Limb (tissue), 2 donors: ENCODE results near the gene PDE6D.
A peak's percentile ranks its signal among the peaks of the same experiment; 100 is the strongest.

Experiments used
- DNase-seq, 2 donors: peaks; one replicate each; pipeline ENCODE4 v3.0.0-alpha.2; 2016; ENCODE audit errors: extremely low spot score in 2 of 2

Gene PDE6D

DNA sequence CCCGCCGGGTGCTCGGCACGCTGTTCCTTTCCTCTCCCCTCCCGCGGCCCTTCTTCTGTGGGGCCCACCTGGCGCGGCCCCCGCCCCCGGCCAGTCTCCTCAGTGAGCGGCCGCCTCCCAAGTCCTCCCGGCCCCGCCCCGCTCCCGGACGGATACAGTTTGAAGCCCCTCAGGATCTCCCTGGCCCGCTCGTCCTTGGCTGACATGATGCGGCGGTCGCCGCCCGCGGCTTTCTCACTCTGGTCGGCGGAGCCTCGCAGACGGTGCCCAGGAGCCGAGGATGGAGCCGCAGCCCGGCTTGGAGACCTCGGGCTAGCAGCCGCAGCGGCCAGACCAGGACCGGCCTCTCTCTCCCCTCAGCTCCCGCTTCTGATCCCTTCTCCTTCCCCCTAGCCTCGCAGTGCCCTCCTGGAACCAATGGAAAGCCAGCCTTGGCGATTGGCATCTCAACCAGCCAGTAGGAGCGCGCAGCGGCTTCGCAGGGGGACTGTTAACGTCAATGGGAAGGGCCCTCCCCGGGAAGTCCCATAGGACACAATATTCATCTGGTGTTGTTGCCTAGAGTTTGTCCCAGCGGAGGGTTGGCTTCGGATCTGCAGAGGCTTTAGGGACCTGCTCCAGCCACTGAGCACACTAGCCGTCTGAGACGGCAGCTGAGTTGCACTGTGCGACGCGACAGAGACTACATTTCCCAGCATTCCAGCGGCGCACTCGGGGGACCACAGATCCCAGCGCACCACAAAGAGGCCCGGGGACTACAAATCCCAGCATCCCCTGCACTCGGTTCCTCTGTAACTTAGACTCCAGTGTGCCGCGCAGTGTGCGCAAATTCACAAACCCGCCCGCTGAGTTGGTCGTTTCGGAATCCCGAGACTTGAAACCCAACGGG is at the start of gene PDE6D:
PDE6D (minus strand) TSS at position 374 of the 889 bp plus-strand sequence; CDS start at position 206, 168 bp downstream.
- DNase-seq: peak; percentile 97 to 99

GRCh38 chr2:231821908-231822307 is 40.8 kb upstream of the PDE6D start:
- no peak for DNase-seq

- no peak for DNase-seq
Observed at GRCh38 chr2:231820786-231821303, 39.8 kb upstream of the PDE6D start.

DNA sequence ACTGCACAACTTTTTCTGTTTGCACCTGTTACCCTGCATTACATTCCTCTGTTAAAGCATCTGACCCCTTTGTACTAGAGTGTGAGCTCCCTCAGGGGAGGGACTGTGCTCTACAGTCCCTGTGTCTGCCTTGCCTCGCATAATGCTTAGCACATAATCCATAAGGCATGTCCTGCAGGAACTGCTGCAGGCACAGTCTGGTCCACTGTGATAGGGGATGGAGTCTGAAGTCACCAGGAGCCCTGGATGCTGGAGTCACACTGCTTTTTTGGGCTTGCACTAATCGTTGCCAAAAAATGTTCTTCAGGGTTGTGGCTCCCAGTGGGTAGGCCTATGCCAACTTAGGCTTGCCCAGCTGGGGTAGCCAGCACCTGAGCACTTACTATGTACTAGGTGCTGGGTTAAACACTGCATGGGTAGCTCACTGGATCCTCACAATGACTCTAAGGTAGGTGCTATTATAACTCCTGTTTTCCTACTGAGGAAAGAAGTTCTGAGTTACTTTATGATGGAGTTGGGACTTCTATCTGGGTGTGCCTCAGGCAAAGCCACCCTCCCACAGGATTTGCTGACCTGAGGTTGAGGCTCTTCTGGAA is 38.5 kb upstream of the PDE6D start:
- DNase-seq: no peak

DNA sequence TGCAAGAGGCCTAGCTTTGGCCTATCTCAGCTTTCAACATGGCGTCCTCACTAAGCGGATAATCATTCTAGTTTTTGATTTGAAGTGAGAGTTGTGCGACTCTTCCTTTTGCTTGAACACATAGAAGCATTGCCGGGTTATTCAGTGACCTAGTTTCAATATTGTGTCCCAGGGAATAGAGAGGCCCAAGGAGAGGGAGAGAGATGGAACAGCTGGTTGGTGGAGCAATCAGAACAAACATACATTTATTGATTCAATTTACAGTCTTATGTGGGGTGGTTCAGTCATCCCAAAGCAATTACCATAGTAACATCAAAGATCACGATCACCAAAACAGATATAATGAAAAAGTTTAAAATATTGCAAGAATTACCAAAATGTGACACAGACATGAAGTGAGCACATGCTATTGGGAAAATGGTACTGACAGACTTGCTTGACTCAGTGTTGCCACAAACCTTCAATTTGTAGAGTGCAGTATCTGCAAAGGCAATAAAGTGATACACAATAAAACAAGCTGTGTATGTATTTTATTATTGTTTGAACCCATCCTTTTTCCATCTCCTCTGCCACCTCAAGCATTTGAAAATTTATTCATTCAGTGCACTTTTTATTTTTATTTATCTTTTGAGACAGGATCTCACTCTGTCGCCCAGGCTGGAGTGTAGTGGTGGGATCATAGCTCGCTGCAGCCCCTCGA is 35.4 kb upstream of the PDE6D start:
- no peak for DNase-seq

- no peak for DNase-seq
Observed at GRCh38 chr2:231810905-231811304, 29.8 kb upstream of the PDE6D start.

DNA sequence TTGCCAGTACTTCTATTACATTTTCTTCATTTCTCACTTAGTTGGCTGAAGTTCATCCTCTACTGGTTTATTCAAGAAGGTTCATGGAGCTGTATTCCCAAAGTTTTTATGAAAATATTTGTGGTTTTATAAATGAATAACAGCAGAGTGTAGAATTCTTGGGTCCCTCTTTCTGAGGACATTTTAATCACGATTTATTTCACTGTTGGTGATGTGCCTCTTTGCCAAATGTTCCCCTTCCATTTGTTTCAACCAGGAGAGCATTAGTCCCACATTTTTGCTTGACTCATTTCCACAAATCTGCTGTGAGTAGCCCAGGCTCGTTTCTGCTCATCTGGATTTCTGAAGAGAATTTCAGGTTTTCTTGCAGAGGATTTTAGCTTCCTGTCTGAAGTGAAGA is 25.9 kb upstream of the PDE6D start:
- DNase-seq: no peak

DNA sequence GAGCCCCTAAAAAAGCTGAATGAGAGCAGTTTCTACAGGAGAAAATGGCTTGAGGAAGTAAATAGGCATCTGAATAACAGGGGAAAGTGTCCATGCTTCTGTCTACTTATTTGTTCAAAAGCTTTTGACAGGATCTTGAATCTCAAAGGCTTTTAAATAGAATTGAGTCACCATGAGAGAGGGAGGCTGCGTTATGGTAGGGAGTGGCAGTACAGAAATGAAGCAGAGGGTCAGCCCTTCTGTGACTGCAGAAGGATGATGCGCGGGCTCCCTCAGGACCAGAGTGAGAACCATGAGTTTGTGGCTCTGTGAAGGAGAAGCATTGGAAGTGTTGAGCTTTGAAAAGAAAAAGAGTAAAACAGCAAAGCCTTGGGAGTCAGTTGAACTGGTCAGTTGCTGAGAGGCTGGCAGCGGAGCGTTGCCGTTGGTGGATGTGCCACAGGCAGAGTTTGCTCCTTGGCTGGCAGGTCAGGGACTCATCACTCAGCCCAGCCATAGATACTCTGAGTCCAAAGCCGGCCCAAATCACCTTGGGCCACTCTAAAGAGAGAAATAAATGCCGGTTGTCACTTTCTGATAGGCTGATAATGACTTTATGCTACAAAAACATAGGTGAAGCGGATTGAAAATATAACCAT is 22.5 kb upstream of the PDE6D start:
- no peak for DNase-seq

GRCh38 chr2:231800493-231801091 is 19.5 kb upstream of the PDE6D start:
- DNase-seq: peak in 1 of 2 donors; percentile 56

GRCh38 chr2:231795525-231796327 is 14.6 kb upstream of the PDE6D start:
- no peak for DNase-seq

GRCh38 chr2:231794383-231794782 is 13.3 kb upstream of the PDE6D start:
- DNase-seq: no peak

GRCh38 chr2:231791107-231791506 is 10.0 kb upstream of the PDE6D start:
- no peak for DNase-seq

DNA sequence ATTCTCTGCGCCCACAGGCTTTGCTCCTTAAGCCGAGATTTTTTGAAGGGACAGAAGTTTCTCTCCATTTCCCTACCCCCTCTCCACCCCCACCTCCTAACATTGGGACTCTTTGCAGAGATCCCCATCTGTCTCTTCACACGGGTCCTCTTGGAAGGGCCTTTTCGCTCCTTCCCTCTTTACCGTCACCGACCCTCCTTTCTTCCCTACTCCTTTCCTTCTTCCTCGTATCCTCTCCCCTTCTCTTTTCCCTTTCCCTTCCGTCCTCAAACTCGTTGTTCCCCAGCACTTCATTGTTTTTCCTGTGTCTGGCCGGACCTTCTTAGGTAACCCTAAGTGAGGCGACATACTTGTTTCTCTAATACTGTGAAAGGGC is 5.8 kb upstream of the PDE6D start:
- no peak for DNase-seq

- peak; percentile 85 to 93 for DNase-seq
Observed at GRCh38 chr2:231786177-231786916, 5.3 kb upstream of the PDE6D start, which contains the start of gene COPS7B. TSS of gene COPS7B (plus strand) at chr2:231786445. CDS start at chr2:231788571, 2,126 bp downstream.

DNA sequence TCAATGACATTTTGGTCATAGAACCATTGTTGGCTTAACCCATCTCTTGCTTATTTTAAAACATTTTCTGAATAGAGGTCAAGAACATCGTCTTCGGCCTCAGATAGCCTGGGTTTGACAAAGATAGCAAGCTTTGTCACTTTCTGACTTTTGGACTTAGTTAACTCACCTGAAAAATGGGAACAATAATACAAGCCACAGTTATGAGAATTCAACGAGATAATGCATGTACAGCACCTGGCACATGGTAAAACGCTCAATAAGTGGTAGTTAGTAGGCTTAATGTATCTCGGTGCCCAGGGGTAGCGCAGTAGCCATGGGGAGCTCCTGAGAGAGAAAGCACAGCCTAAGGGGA is 4.7 kb upstream of the PDE6D start:
- no peak for DNase-seq

DNA sequence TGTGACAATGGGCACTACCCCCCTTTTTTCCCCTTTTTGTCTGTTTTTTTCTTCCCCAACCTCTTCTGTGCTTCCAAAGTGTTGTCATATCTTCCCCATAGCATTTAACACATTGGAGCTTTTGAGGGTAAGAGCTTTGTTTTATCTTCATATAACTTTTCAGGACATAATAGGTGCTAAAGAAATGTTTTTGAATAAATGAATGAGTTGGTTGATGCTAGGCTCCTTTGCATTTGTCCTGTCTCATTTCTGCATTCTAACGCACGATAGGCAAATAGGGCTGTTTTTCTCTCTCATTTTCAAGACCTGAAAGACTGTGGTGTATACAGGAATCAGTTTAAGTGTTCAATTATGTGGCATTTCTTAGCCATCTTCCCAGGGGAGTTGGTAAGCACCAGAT is 4.3 kb upstream of the PDE6D start:
- DNase-seq: no peak

GRCh38 chr2:231781798-231782726 is 980 bp upstream of the PDE6D start:
- no peak for DNase-seq

- DNase-seq: peak in 1 of 2 donors; percentile 42
Observed at GRCh38 chr2:231780123-231780908, 766 bp downstream of the PDE6D start.
